ENCODE results near the gene THOC6. TPM values are rescaled to one million over a fixed set of nuclear protein-coding genes. Genes with fewer than 3 reads are reported as not detected.

Gene THOC6
- total and polyA plus RNA-seq, 2 donors (not counting 1 experiment from before 2014, with no cell fraction given), result 28.5 to 52.2 TPM

DNA sequence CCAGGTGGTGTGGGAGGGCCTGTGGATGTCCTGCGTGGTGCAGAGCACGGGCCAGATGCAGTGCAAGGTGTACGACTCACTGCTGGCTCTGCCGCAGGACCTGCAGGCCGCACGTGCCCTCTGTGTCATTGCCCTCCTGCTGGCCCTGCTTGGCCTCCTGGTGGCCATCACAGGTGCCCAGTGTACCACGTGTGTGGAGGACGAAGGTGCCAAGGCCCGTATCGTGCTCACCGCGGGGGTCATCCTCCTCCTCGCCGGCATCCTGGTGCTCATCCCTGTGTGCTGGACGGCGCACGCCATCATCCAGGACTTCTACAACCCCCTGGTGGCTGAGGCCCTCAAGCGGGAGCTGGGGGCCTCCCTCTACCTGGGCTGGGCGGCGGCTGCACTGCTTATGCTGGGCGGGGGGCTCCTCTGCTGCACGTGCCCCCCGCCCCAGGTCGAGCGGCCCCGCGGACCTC lies 10.3 kb upstream of the THOC6 start:
- Mint-ChIP-seq H3K27me3 (peaks cover 22% of the 10 kb centered on the region), H3K4me3 (no peak overlapping the region), H3K27ac (no peak overlapping the region), H3K4me1 (peaks cover 6% of the 10 kb centered on the region), H3K9me3 (ENCODE audit: insufficient read depth) (no peaks in the 10 kb centered on the region)
- peaks cover 0 to 7% (median 0%) of the 10 kb centered on the region in 3 donors for H3K9me3 ChIP-seq (ENCODE audit: control extremely low read depth in 1 of 3, control insufficient read depth in 2 of 3, insufficient read depth in 1 of 3, low read length in 2 of 3)
- ATAC-seq (ENCODE audit: low read depth), result no peak
- H3K27ac ChIP-seq (ENCODE audit: low read length in 2 of 2), result no peak overlapping the region
- POLR2A ChIA-PET, result no interaction called here
- no peak overlapping the region for H3K4me3 ChIP-seq (ENCODE audit: control extremely low read depth in 1 of 5, extremely low read depth in 1 of 5, insufficient read depth in 1 of 5, low read depth in 2 of 5, low read length in 4 of 5)
- H3K4me2 ChIP-seq (replicated peaks; ENCODE audit: low read depth, low read length, poor library complexity, severe bottlenecking), result no peak overlapping the region
- TF ChIP-seq, protein P1, sequence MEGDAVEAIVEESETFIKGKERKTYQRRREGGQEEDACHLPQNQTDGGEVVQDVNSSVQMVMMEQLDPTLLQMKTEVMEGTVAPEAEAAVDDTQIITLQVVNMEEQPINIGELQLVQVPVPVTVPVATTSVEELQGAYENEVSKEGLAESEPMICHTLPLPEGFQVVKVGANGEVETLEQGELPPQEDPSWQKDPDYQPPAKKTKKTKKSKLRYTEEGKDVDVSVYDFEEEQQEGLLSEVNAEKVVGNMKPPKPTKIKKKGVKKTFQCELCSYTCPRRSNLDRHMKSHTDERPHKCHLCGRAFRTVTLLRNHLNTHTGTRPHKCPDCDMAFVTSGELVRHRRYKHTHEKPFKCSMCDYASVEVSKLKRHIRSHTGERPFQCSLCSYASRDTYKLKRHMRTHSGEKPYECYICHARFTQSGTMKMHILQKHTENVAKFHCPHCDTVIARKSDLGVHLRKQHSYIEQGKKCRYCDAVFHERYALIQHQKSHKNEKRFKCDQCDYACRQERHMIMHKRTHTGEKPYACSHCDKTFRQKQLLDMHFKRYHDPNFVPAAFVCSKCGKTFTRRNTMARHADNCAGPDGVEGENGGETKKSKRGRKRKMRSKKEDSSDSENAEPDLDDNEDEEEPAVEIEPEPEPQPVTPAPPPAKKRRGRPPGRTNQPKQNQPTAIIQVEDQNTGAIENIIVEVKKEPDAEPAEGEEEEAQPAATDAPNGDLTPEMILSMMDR (IDR thresholded peaks at IDR 0.05), result no peak
- TF ChIP-seq EZH2 (IDR thresholded peaks at IDR 0.05; ENCODE audit: borderline replicate concordance, insufficient read depth, low read depth, low read length, poor library complexity, severe bottlenecking), result no peak
- 95% methylated on average over 27 of the region's 27 CpGs for WGBS (ENCODE audit: insufficient coverage)
- H3K36me3 ChIP-seq (replicated peaks in 1 of 2; ENCODE audit: control extremely low read depth in 1 of 2, control insufficient read depth in 1 of 2, extremely low read depth in 1 of 2, insufficient read depth in 2 of 2, low read length in 1 of 2), result no peaks in the 10 kb centered on the region
- no peaks in the 10 kb centered on the region for H3K79me2 ChIP-seq (ENCODE audit: control insufficient read depth, insufficient read depth, low read length)
- CTCF ChIA-PET, result no interaction called here
- H4K20me1 ChIP-seq (ENCODE audit: control insufficient read depth, insufficient read depth, low read length, poor library complexity, severe bottlenecking), result no peaks in the 10 kb centered on the region
- peaks cover 0 to 31% (median 16%) of the 10 kb centered on the region in 4 experiments for H3K27me3 ChIP-seq (replicated peaks in 1 of 4; ENCODE audit: control extremely low read depth in 1 of 4, control insufficient read depth in 3 of 4, insufficient read depth in 4 of 4, low read length in 3 of 4)
- no peak overlapping the region for H2AFZ ChIP-seq (ENCODE audit: insufficient read depth, low read depth, low read length, poor library complexity, severe bottlenecking)
- H3K4me1 ChIP-seq (ENCODE audit: control insufficient read depth in 2 of 2, insufficient read depth in 2 of 2, low read length in 2 of 2), result peaks cover 6 to 9% of the 10 kb centered on the region in 2 donors
- H3K9ac ChIP-seq (ENCODE audit: low read length), result no peak overlapping the region
- intact Hi-C loops (cut with micrococcal nuclease), result no loop called here
- DNase-seq, result no peak

DNA sequence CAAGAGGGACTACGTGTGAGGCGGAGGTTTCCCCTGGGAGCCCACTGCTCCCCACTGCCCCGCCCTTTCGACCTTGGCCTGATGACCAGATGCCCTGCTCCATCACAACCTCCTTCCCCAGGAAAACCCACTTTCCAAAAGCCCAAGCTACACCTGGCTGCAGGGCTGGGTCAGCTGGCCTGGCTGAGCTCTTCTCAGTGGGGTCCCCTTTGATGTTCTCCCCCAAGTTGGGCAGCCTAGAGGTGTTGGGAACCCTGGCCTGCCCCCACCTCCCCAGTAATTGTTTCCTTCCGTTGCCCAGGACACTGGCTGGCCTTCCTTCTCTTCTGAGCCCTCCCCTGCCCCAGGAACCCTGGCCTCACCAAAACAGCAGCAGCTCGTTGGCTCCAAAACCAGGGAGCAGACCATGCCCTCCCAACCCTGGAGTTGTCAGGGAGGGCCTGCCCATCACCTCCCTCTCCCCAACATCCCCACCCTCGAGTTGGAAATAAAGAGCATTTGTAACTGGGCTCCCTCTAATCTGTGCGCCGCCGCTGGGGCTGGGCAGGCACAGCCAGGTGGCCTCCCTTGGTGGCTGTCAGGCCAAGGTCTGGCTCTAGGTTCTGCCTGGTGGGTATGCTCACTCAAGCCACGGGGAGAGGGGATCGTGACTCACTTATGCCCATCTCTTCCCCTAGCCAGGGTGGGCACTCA lies 9.7 kb upstream of the THOC6 start:
- Mint-ChIP-seq H3K4me1 (peaks cover 4% of the 10 kb centered on the region), H3K27ac (no peak overlapping the region), H3K9me3 (ENCODE audit: insufficient read depth) (no peaks in the 10 kb centered on the region), H3K4me3 (no peak overlapping the region), H3K27me3 (peaks cover 22% of the 10 kb centered on the region)
- TF ChIP-seq EZH2 (IDR thresholded peaks at IDR 0.05; ENCODE audit: borderline replicate concordance, insufficient read depth, low read depth, low read length, poor library complexity, severe bottlenecking), result no peak
- TF ChIP-seq, protein P1 (IDR thresholded peaks at IDR 0.05), result no peak
- intact Hi-C loops (cut with micrococcal nuclease), result no loop called here
- H3K4me3 ChIP-seq (ENCODE audit: control extremely low read depth in 1 of 5, extremely low read depth in 1 of 5, insufficient read depth in 1 of 5, low read depth in 2 of 5, low read length in 4 of 5), result no peak overlapping the region
- H3K27me3 ChIP-seq (replicated peaks in 1 of 4; ENCODE audit: control extremely low read depth in 1 of 4, control insufficient read depth in 3 of 4, insufficient read depth in 4 of 4, low read length in 3 of 4), result peaks cover 0 to 34% (median 14%) of the 10 kb centered on the region in 4 experiments
- H3K79me2 ChIP-seq (ENCODE audit: control insufficient read depth, insufficient read depth, low read length), result no peaks in the 10 kb centered on the region
- ATAC-seq (ENCODE audit: low read depth) (no peak), DNase-seq (no peak)
- no peak overlapping the region for H3K4me2 ChIP-seq (replicated peaks; ENCODE audit: low read depth, low read length, poor library complexity, severe bottlenecking)
- no peak overlapping the region for H2AFZ ChIP-seq (ENCODE audit: insufficient read depth, low read depth, low read length, poor library complexity, severe bottlenecking)
- peaks cover 4 to 6% of the 10 kb centered on the region in 2 donors for H3K4me1 ChIP-seq (ENCODE audit: control insufficient read depth in 2 of 2, insufficient read depth in 2 of 2, low read length in 2 of 2)
- no peaks in the 10 kb centered on the region for H3K36me3 ChIP-seq (replicated peaks in 1 of 2; ENCODE audit: control extremely low read depth in 1 of 2, control insufficient read depth in 1 of 2, extremely low read depth in 1 of 2, insufficient read depth in 2 of 2, low read length in 1 of 2)
- CTCF ChIA-PET, result no interaction called here
- H3K9ac ChIP-seq (ENCODE audit: low read length), result no peak overlapping the region
- no peak overlapping the region for H3K27ac ChIP-seq (ENCODE audit: low read length in 2 of 2)
- H3K9me3 ChIP-seq (ENCODE audit: control extremely low read depth in 1 of 3, control insufficient read depth in 2 of 3, insufficient read depth in 1 of 3, low read length in 2 of 3), result peaks cover 0 to 4% (median 0%) of the 10 kb centered on the region in 3 donors
- POLR2A ChIA-PET, result no interaction called here
- WGBS (ENCODE audit: insufficient coverage), result 87% methylated on average over 8 of the region's 12 CpGs
- no peaks in the 10 kb centered on the region for H4K20me1 ChIP-seq (ENCODE audit: control insufficient read depth, insufficient read depth, low read length, poor library complexity, severe bottlenecking)

All from B cell (primary cell).